ENCODE measurements around the gene KRT4. TPM values are rescaled to one million over a fixed set of nuclear protein-coding genes. Genes with fewer than 3 reads are reported as not detected.

Gene KRT4
- total and polyA plus RNA-seq, 7 donors: 0.86 to 18.6 TPM; not detected in 5

DNA sequence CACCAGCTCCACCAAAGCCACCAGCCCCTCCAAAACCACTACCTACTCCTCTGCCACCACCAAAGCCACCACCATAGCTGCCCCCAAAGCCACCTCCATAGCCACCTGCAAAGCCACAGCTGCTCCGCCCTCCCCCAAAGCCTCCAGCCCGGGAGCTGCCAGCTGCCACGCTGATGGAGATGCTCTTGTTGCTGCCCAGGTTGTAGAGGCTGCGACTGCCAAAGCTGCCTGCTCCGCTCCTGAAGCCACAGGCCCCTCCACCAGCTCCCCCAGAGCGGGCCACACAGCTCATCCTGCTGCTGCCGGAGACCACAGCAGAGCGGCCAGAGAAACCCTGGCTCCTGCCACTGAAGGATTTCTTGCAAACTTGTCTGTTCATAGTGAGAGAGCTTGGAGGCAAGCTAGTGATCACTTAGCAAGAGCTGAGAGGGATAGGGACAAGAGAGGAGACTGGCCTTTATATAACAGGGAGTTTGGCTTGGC lies 37.0 kb downstream of the KRT4 start, which contains the start of gene KRT76:
Gene KRT76 (minus strand): TSS at position 433 of the 483 bp plus-strand sequence. CDS start 54 bp downstream, at position 379.
- intact Hi-C loops (cut with DNase I): no loop called here
- no peak for DNase-seq
- WGBS, 2 donors: 88 to 89% methylated on average over 8 of the region's 8 CpGs

DNA sequence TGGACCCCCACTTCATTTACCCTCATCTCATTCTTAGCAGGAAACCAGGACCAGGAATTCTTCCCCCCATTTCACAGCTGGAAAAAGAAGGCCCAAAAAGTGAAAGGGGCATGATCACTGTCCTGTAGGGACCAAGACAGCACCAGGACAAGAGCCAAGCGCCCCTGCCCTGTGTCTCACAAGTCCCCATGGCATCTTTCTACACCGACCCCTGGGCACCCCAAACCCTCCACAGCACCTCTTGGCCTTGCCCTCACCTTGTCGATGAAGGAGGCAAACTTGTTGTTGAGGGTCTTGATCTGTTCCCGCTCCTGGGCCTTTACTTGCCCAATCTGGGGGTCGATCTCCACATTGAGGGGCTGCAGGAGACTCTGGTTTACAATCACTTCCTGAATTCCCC lies 37.5 kb downstream of the KRT4 start:
- intact Hi-C loops (cut with DNase I): no loop called here
- TF ChIP-seq, protein P1, sequence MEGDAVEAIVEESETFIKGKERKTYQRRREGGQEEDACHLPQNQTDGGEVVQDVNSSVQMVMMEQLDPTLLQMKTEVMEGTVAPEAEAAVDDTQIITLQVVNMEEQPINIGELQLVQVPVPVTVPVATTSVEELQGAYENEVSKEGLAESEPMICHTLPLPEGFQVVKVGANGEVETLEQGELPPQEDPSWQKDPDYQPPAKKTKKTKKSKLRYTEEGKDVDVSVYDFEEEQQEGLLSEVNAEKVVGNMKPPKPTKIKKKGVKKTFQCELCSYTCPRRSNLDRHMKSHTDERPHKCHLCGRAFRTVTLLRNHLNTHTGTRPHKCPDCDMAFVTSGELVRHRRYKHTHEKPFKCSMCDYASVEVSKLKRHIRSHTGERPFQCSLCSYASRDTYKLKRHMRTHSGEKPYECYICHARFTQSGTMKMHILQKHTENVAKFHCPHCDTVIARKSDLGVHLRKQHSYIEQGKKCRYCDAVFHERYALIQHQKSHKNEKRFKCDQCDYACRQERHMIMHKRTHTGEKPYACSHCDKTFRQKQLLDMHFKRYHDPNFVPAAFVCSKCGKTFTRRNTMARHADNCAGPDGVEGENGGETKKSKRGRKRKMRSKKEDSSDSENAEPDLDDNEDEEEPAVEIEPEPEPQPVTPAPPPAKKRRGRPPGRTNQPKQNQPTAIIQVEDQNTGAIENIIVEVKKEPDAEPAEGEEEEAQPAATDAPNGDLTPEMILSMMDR (IDR thresholded peaks at IDR 0.05): no peak
- no peak for TF ChIP-seq EP300 (IDR thresholded peaks at IDR 0.05)
- no peak for TF ChIP-seq POLR2A (IDR thresholded peaks at IDR 0.05)
- no peak for TF ChIP-seq POLR2AphosphoS5 (IDR thresholded peaks at IDR 0.05)
- no peak for DNase-seq

More for the DNA sequence above, 37.0 kb downstream of the KRT4 start, which contains the start of gene KRT76:
- no peaks in the 10 kb centered on the region for H3K9me3 ChIP-seq
- no peak within 1 kb of the TSS for H3K27ac ChIP-seq
- no peak within 1 kb of the TSS for H3K4me3 ChIP-seq
- H3K4me1 ChIP-seq: no peaks in the 10 kb centered on the region
- H3K27me3 ChIP-seq: no peaks in the 10 kb centered on the region
- no peaks in the 10 kb centered on the region for H3K36me3 ChIP-seq
- TF ChIP-seq EP300 (IDR thresholded peaks at IDR 0.05) (no peak), POLR2AphosphoS5 (IDR thresholded peaks at IDR 0.05) (no peak), POLR2A (IDR thresholded peaks at IDR 0.05) (no peak)
- TF ChIP-seq, protein P1 (IDR thresholded peaks at IDR 0.05): no peak

DNA sequence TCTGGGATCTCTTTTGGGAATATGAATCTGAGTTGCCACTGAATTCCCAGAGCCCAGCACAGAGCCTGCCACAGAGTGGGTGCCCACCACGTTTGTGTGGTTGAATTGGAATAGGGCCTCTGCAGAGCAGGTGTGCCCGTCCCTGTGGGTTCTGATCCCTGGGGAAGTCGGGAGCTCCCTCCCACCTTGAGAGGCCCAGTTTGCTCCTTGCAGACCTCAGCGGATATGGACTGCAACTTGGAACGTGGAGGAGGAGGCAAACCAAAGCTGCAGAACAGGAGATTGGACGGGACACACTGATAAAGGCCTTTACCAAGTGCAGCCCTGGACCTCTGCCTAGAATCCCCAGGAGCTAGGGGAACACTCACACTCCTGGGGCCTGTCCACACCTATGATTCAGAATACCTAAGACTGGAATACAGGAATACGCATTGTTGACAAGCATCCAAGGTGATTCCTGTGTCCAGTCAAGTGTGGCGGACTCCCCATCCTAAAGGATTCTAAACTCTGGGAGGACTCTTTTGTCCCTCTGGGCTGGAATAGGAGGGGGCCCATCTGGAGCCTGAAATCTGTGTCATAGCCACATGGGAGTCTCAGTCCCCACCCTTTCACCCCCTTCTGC lies 39.2 kb downstream of the KRT4 start:
- Histone ChIP-seq H3K9me3 (no peaks in the 10 kb centered on the region), H3K36me3 (no peaks in the 10 kb centered on the region), H3K4me3 (no peak overlapping the region), H3K27me3 (no peaks in the 10 kb centered on the region), H3K4me1 (no peaks in the 10 kb centered on the region), H3K27ac (no peak overlapping the region)
- DNase-seq: no peak
- no peak for TF ChIP-seq EP300 (IDR thresholded peaks at IDR 0.05)
- TF ChIP-seq POLR2AphosphoS5 (IDR thresholded peaks at IDR 0.05): no peak
- TF ChIP-seq POLR2A (IDR thresholded peaks at IDR 0.05): no peak
- TF ChIP-seq, protein P1 (IDR thresholded peaks at IDR 0.05): no peak
- intact Hi-C loops (cut with DNase I): no loop called here
- 80 to 81% methylated on average over 8 of the region's 8 CpGs for WGBS, 2 donors

More for the DNA sequence above, 37.5 kb downstream of the KRT4 start:
- Histone ChIP-seq H3K9me3 (no peaks in the 10 kb centered on the region), H3K27me3 (no peaks in the 10 kb centered on the region), H3K36me3 (no peaks in the 10 kb centered on the region), H3K4me3 (no peak overlapping the region), H3K27ac (no peak overlapping the region), H3K4me1 (no peaks in the 10 kb centered on the region)
- WGBS, 2 donors: 90 to 91% methylated on average over 5 of the region's 5 CpGs

DNA sequence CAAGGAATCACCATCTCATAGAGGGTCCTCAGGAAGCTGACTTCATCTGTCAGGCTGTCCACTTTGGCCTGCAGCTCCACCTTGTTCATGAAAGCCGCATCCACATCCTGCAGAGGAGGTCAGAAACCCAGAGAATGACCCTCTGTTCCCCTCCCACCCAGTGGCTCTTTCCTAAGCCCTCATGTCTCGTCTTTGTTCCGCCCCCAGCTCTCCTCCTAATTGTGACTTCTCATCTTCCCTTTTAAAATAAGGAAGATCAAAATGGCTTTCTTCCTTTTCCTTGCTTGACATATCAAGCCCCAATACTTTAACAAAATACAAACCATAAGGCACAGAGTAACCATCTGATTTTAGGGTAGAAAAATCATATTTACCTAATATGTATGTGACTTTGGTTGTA lies 41.1 kb downstream of the KRT4 start:
- no peak for DNase-seq
- WGBS, 2 donors: 67% methylated on average over 3 of the region's 3 CpGs
- intact Hi-C loops (cut with DNase I): no loop called here
- no peaks in the 10 kb centered on the region for H3K36me3 ChIP-seq
- no peaks in the 10 kb centered on the region for H3K27me3 ChIP-seq
- no peak for TF ChIP-seq POLR2AphosphoS5 (IDR thresholded peaks at IDR 0.05)
- H3K4me3 ChIP-seq: no peak overlapping the region
- no peak overlapping the region for H3K27ac ChIP-seq
- H3K4me1 ChIP-seq: no peaks in the 10 kb centered on the region
- no peaks in the 10 kb centered on the region for H3K9me3 ChIP-seq

DNA sequence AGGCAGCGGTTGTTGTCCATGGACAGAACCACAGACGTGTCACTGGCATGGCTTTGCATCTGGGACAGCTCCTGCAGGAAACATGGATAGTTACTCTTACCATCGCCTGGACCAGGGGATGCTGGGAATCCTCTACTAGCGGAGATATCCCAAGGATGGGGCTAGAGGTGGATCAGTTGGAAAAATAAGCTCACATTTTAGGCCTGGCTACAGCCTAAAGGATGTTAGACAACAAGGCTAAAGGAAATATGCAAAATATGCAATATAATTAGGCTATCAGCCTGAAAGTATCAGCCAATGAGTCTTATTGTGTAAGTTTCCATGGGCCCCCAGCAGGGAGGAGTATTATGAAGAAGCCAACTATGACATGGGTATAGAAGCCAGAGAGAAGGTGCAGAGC lies 41.7 kb downstream of the KRT4 start:
- H3K4me3 ChIP-seq: no peak overlapping the region
- no peaks in the 10 kb centered on the region for H3K4me1 ChIP-seq
- H3K27me3 ChIP-seq: no peaks in the 10 kb centered on the region
- H3K9me3 ChIP-seq: no peaks in the 10 kb centered on the region
- TF ChIP-seq POLR2A (IDR thresholded peaks at IDR 0.05): no peak
- WGBS, 2 donors: 89% methylated on average over 4 of the region's 4 CpGs
- H3K36me3 ChIP-seq: no peaks in the 10 kb centered on the region
- intact Hi-C loops (cut with DNase I): no loop called here
- DNase-seq: no peak
- no peak overlapping the region for H3K27ac ChIP-seq

DNA sequence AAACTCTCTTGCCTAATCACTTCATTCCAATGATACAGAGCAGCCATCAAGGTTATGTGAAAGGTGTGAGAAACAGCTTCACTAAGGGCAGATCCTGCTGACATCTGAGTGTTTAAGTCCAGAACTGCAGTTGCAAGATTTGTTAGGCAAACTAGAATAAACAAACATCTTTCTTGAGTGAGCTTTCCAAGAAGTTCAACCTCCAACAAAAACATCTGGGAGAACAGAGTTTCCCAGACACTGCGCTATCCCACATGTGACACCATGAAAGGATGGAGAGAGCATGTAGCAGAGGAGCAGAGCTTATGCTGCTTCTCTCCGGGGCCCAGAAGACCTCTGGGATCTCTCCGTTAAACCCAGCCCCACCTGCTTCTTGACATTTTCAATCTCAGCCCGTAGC lies 42.4 kb downstream of the KRT4 start:
- 77 to 80% methylated on average over 4 of the region's 4 CpGs for WGBS, 2 donors
- H3K4me3 ChIP-seq: no peak overlapping the region
- no peak for TF ChIP-seq POLR2A (IDR thresholded peaks at IDR 0.05)
- intact Hi-C loops (cut with DNase I): no loop called here
- no peak overlapping the region for H3K27ac ChIP-seq
- H3K4me1 ChIP-seq: no peaks in the 10 kb centered on the region
- no peaks in the 10 kb centered on the region for H3K27me3 ChIP-seq
- H3K36me3 ChIP-seq: no peaks in the 10 kb centered on the region
- H3K9me3 ChIP-seq: no peaks in the 10 kb centered on the region
- DNase-seq: no peak
